GM12892 (cell line): ENCODE results near the gene CDC37L1.

Source experiments
- POLR2A ChIP-seq: IDR thresholded peaks from 2 replicates; pipeline ENCODE4 v1.6.1; 2011; ENCODE audit warnings: low read depth, low read length, control low read depth
- POLR2AphosphoS5 ChIP-seq: IDR thresholded peaks from 2 replicates; pipeline ENCODE4 v1.6.1; 2011; ENCODE audit warnings: low read depth, low read length, control low read depth
- TAF1 ChIP-seq: IDR thresholded peaks from 2 replicates; pipeline ENCODE4 v1.6.1; 2011; ENCODE audit warnings: low read depth, mild to moderate bottlenecking, control low read depth, low read length, borderline replicate concordance

DNA sequence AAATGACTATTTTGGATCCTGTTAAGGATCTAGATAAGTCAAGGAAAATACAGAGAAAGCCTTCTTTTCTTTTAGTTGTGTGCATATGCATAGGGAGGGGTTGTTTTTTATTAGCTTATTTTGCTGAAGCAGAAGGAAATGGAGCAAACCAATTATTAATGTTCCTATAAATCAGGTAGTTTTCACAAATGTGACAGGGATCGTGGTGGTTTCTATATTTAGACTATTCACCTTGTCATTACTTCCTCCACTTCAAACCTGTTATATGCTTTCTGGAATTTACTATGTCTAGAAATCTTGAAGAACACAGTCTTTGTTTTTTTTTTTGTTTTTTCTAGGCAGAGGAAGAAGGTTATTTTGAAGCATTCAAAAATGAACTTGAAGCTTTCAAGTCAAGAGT lies 22.2 kb downstream of the CDC37L1 start:
- TF ChIP-seq POLR2AphosphoS5 (no peak), POLR2A (no peak), TAF1 (no peak)
